ENCODE measurements around the gene IGSF3.

Gene IGSF3

GRCh38 chr1:116585886-116586285 is 81.6 kb downstream of the IGSF3 start:
- no peaks in the 10 kb centered on the region for H3K36me3 Mint-ChIP-seq (ENCODE audit: low read depth)
- no peak for DNase-seq (ENCODE audit: low spot score)
- H3K27me3 Mint-ChIP-seq (ENCODE audit: low read depth) = no peaks in the 10 kb centered on the region
- no peaks in the 10 kb centered on the region for H3K4me1 Mint-ChIP-seq (ENCODE audit: low read depth)
- H3K4me3 Mint-ChIP-seq = no peak overlapping the region
- H3K9me3 Mint-ChIP-seq = no peaks in the 10 kb centered on the region
- no peak overlapping the region for H3K27ac Mint-ChIP-seq

DNA sequence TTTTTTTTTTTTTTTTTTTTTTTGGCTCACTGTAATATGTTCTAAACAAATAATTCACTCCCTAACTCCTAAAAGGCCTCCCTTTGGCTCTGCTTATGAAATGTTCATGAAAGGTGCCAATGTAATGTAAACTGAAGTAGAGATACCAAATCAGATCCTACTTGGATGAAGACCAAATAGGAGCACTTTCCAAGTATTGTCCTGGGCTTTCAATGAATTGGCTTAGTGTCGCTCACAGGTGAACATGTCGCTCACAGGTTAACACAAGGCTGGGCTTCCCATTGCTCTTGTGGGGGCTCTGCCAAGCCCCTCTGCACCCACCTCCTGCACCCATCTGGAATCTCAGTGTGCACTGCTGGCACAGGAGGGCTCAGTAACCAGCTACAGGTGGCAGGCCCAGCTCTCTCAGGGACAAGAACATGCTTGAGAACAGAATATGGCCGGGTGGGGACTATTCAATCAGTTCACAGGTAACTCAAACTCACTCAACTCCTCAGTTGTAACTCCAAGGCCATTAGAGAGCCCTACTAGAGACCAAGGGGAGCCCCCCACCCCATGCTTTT is 86.1 kb downstream of the IGSF3 start:
- H3K27ac Mint-ChIP-seq = no peak overlapping the region
- H3K4me3 Mint-ChIP-seq = no peak overlapping the region
- H3K4me1 Mint-ChIP-seq (ENCODE audit: low read depth) = no peaks in the 10 kb centered on the region
- H3K36me3 Mint-ChIP-seq (ENCODE audit: low read depth) = no peaks in the 10 kb centered on the region
- H3K9me3 Mint-ChIP-seq = no peaks in the 10 kb centered on the region
- DNase-seq (ENCODE audit: low spot score) = no peak
- no peaks in the 10 kb centered on the region for H3K27me3 Mint-ChIP-seq (ENCODE audit: low read depth)

GRCh38 chr1:116580446-116581322 is 86.8 kb downstream of the IGSF3 start:
- DNase-seq (ENCODE audit: low spot score) = no peak
- Mint-ChIP-seq H3K4me3 (no peak overlapping the region), H3K27ac (no peak overlapping the region), H3K36me3 (ENCODE audit: low read depth) (no peaks in the 10 kb centered on the region), H3K9me3 (no peaks in the 10 kb centered on the region), H3K4me1 (ENCODE audit: low read depth) (no peaks in the 10 kb centered on the region), H3K27me3 (ENCODE audit: low read depth) (no peaks in the 10 kb centered on the region)

DNA sequence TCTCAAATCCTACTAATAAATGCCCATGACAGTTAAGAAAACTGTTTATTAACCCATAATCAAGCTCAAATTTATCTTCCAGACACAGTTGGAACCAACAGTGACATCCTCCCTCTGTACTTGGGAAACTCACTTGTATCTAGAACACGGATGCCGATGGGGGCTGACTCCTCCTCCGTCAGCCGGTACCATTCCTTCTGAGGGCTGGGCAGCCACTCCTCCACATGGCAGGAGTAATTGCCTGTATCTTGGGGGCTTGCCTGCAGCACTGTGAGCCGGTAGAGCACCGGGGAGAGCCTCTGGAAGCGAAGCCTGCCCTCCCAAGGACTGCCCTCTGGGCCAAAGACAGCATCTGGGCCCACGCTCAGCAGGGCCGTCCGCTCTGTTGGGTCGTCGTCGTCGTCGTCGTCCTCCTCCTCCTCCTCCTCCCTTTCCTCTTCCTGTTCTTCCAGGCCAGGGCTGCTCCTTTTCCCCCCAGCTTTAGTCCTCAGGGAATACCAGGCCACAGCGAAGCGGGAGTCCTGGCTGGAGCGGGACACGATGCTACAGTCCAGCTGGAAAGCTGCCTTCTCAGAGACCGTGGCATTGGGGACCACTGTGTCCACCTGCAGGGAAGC is 88.2 kb downstream of the IGSF3 start:
- no peak overlapping the region for H3K27ac Mint-ChIP-seq
- H3K4me1 Mint-ChIP-seq (ENCODE audit: low read depth) = peaks cover 6% of the 10 kb centered on the region
- H3K9me3 Mint-ChIP-seq = no peaks in the 10 kb centered on the region
- H3K27me3 Mint-ChIP-seq (ENCODE audit: low read depth) = no peaks in the 10 kb centered on the region
- H3K4me3 Mint-ChIP-seq = no peak overlapping the region
- H3K36me3 Mint-ChIP-seq (ENCODE audit: low read depth) = no peaks in the 10 kb centered on the region
- no peak for DNase-seq (ENCODE audit: low spot score)

- no peak for DNase-seq (ENCODE audit: low spot score)
- peaks cover 10% of the 10 kb centered on the region for H3K4me1 Mint-ChIP-seq (ENCODE audit: low read depth)
- H3K9me3 Mint-ChIP-seq = no peaks in the 10 kb centered on the region
- H3K27ac Mint-ChIP-seq = no peak overlapping the region
- H3K27me3 Mint-ChIP-seq (ENCODE audit: low read depth) = no peaks in the 10 kb centered on the region
- no peak overlapping the region for H3K4me3 Mint-ChIP-seq
- no peaks in the 10 kb centered on the region for H3K36me3 Mint-ChIP-seq (ENCODE audit: low read depth)
These were observed 89.0 kb downstream of the IGSF3 start for GRCh38 chr1:116578581-116578980.

DNA sequence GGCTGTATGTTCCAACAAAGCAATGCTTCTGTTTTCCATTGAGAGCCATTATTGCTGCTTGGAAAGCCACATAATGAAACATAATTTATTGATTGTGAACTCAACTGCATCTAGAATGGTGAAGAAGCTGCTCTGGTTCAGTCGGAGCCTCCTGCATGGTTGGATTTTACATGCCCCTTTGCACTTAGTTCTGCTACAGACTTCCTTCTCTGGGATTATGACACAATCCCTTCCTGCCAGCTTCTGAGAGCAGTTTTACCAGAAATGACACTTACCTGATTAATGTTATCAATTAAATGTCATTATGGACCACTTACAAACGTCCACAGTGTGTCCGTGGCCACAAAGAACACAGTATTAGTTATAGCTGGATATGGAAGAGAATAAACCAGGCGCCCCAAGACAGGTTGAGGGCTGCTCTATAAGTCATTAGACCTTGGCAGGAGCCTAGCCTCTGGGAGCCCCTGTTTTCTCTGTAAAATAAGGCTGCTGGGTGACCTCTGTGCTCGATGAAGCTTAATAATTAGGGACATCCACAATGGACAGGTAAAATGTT is 89.7 kb downstream of the IGSF3 start:
- H3K4me3 Mint-ChIP-seq = no peak overlapping the region
- no peak for DNase-seq (ENCODE audit: low spot score)
- no peaks in the 10 kb centered on the region for H3K9me3 Mint-ChIP-seq
- no peaks in the 10 kb centered on the region for H3K27me3 Mint-ChIP-seq (ENCODE audit: low read depth)
- no peaks in the 10 kb centered on the region for H3K36me3 Mint-ChIP-seq (ENCODE audit: low read depth)
- no peak overlapping the region for H3K27ac Mint-ChIP-seq
- peaks cover 10% of the 10 kb centered on the region for H3K4me1 Mint-ChIP-seq (ENCODE audit: low read depth)

DNA sequence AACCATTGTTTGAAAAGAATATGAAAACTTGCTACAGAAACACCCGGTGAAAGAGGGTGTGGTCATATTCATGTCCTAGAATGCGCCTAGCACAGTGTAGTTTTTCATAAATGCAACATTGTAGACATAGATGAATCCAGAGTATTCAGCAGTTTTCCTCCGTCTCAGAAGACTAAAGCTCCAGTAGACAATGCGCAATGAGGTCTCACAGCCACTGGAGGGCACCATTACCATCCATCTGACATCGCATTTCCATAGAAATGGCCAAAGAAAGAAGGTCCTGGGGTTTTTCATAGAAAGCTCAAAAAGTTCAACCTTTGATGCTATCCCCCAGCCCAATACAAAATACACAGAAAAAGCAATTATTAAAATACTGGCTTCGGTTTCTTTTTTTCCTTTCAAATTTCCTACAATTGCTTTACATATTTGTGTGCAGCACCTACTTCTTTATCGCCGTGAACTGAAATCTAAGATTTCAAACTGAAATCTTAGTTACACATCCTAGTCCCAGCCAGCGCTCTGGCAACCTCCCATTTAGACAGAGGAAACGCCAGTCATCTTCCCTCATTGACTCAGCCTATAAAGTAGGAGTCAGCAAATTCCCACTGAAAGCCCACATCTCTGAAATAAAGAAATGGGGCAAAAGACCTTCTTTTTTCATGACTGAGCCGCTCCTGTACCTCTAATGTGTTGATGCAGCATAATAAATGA is 92.8 kb downstream of the IGSF3 start:
- H3K27ac Mint-ChIP-seq = no peak overlapping the region
- no peaks in the 10 kb centered on the region for H3K9me3 Mint-ChIP-seq
- peaks cover 5% of the 10 kb centered on the region for H3K36me3 Mint-ChIP-seq (ENCODE audit: low read depth)
- no peak overlapping the region for H3K4me3 Mint-ChIP-seq
- no peaks in the 10 kb centered on the region for H3K27me3 Mint-ChIP-seq (ENCODE audit: low read depth)
- peaks cover 26% of the 10 kb centered on the region for H3K4me1 Mint-ChIP-seq (ENCODE audit: low read depth)
- DNase-seq (ENCODE audit: low spot score) = peak; percentile 45

DNA sequence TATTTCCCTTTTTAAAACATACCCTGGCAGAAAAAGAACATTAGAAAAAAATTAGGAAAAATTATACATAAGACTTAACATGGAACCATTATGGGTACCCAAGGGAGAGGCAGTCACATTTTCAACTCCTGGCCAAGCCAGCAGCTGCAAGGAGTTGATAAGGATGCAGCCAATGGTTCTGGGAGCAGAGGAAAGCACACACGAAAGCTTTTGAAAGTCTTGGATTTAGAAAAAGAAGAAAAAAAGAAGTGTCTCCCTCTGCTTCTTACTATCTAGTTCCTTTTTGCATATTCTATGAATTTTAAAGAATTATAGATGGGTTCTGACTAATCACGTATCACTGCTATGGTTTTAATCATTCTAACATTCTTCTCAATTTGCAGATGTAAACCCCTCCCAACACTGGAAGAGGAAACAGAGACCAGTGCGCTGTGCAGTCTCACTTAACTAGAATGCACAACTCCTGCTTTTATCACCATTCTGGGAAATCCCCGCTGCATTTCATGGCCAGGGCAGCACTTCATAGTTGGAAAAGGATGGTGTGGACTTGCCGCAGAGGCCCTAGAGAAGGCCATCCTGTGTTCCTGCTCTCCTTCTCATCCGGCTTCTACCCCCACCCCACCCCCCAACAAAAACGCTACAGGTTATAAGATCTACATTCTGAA is 94.0 kb downstream of the IGSF3 start:
- Mint-ChIP-seq H3K27me3 (ENCODE audit: low read depth) (no peaks in the 10 kb centered on the region), H3K36me3 (ENCODE audit: low read depth) (peaks cover 9% of the 10 kb centered on the region), H3K27ac (no peak overlapping the region), H3K4me1 (ENCODE audit: low read depth) (peaks cover 37% of the 10 kb centered on the region), H3K4me3 (no peak overlapping the region), H3K9me3 (no peaks in the 10 kb centered on the region)
- no peak for DNase-seq (ENCODE audit: low spot score)

DNA sequence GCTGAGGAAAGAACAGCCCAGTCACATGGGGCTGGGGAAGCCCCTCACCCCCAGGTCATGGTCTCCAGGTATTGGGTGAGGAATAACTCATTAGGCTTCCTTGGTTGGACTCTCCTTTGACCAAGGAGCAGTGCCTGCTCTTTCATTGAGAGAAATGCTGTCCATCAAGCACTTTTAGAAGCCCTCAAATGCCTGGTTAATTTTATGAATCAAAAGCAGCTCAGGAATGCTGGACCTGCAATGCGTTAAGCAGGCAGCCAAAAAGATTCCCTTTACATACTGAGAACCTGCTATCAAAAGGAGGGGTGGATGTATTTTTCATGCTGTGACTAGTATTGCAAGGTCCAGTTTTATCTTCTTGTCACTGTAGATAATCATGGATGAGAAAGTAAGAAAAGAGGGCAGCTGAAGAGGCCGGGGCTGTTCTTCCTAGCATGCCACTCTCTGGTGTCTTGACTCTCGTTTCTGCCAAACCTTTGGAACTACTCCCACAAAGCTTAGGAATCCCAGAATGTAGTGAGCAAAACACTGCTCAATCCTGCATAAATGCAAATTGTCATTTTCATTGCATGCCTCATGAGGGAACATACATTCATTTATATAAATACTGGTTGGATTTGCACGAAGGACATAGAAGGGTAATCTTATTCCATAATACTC is 94.6 kb downstream of the IGSF3 start:
- no peaks in the 10 kb centered on the region for H3K27me3 Mint-ChIP-seq (ENCODE audit: low read depth)
- DNase-seq (ENCODE audit: low spot score) = no peak
- H3K27ac Mint-ChIP-seq = no peak overlapping the region
- peaks cover 44% of the 10 kb centered on the region for H3K4me1 Mint-ChIP-seq (ENCODE audit: low read depth)
- H3K4me3 Mint-ChIP-seq = no peak overlapping the region
- no peaks in the 10 kb centered on the region for H3K9me3 Mint-ChIP-seq
- H3K36me3 Mint-ChIP-seq (ENCODE audit: low read depth) = peaks cover 13% of the 10 kb centered on the region

- no peak for DNase-seq (ENCODE audit: low spot score)
- Mint-ChIP-seq H3K4me3 (peak overlapping the region; percentile 95), H3K4me1 (ENCODE audit: low read depth) (peaks cover 48% of the 10 kb centered on the region), H3K36me3 (ENCODE audit: low read depth) (peaks cover 16% of the 10 kb centered on the region), H3K27me3 (ENCODE audit: low read depth) (no peaks in the 10 kb centered on the region), H3K9me3 (no peaks in the 10 kb centered on the region), H3K27ac (peak overlapping the region; percentile 90)
These were observed 95.4 kb downstream of the IGSF3 start for GRCh38 chr1:116572099-116572498.

DNA sequence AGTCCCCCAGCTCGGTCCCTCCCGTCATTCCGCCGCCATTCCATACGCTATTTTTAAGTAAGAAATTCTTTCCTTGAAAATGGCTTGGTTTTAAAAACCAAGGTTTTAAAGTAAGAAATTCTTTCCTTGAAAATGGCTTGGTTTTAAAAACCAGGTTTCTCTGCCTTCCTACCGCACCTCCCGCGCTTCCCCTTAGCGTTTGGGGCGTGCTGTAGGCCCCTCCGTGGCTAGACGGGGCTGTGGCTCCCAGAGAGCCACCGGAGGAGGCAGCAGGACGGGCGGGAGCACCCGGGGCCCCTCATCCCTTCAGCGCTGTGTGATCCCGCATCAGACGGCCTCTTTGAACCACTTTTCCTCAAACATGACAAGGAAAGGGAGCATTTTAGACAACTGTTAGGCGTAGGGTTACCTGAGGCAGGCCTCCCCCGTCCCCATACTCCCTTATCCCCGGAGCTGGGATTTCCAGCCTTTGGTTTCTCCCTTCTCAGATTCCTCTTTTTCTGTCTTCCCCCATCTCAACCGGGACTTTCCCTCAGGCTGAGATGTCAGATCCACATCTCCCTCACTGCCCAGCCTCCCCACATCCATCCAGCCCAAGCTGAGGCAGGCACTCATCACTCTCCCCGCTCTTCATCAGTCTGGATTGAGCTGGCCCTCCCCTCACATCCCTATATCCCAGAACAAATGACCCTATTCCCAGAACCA is 96.2 kb downstream of the IGSF3 start:
- H3K9me3 Mint-ChIP-seq = no peaks in the 10 kb centered on the region
- DNase-seq (ENCODE audit: low spot score) = no peak
- H3K27me3 Mint-ChIP-seq (ENCODE audit: low read depth) = no peaks in the 10 kb centered on the region
- peaks cover 20% of the 10 kb centered on the region for H3K36me3 Mint-ChIP-seq (ENCODE audit: low read depth)
- peaks cover 52% of the 10 kb centered on the region for H3K4me1 Mint-ChIP-seq (ENCODE audit: low read depth)
- H3K4me3 Mint-ChIP-seq = peak overlapping the region; percentile 95
- peak overlapping the region; percentile 90 for H3K27ac Mint-ChIP-seq

DNA sequence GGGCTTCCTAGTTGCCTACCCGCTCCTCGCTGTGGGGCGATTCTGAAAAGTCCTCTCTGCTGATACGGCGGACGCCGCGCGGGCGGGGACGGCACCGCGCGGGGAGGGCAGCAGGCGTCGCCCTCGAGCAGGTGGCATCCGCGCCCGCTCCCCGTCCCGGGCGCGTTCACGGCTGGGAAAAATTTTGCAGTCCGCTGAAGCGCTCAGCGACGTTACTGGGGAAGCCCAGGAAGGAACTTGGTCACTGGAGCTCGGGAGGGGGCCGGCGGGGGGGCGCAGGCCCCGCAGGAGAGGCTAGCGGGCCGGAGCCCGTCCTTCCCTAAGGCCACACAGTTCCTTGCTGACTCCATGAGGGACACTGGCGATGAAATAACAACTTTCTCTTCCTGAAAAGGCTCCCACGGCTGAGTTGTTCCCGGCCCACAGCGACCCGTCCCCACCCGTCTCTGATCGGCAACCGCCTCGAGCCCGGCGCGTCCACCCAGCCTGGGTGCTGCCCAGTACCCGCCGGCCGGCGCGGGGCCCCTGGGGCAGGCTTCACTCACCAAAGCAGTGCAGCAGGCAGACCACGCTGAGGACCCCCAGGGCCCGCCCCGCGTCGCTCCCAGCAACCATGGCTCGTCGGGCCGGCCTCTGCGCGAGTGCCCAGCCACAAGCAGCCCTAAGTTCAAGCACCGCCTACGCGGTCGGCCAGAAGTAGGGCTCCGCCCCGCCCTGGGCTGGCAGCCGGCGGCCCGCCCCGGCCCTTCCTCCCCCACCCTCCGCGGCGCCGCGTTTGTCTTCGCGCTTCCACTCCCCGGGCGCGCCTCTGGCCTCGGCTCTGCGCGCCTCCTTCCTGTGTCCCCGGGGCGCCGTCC is 96.9 kb downstream of the IGSF3 start, which contains the start of gene CD58:
CD58 (minus strand) TSS at position 669 of the 857 bp plus-strand sequence; CDS start at position 615, 54 bp downstream.
- peak within 1 kb of the TSS; percentile 91 for H3K27ac Mint-ChIP-seq
- H3K4me3 Mint-ChIP-seq = peak within 1 kb of the TSS; percentile 95
- H3K9me3 Mint-ChIP-seq = no peaks in the 10 kb centered on the region
- peaks cover 57% of the 10 kb centered on the region for H3K4me1 Mint-ChIP-seq (ENCODE audit: low read depth)
- peak; percentile 90 for DNase-seq (ENCODE audit: low spot score)
- H3K36me3 Mint-ChIP-seq (ENCODE audit: low read depth) = peaks cover 26% of the 10 kb centered on the region
- H3K27me3 Mint-ChIP-seq (ENCODE audit: low read depth) = no peaks in the 10 kb centered on the region
